HepG2 (cell line): Measurements from ENCODE around the gene LATS1. TPM values are rescaled to one million over a fixed set of nuclear protein-coding genes. Genes with fewer than 3 reads are reported as not detected.

Experiments used
- ATAC-seq: fragments of 200-7000 bp; cut with Tn5 transposase; 3 replicates; pipeline ENCODE4 v1.9.1; 2020; ENCODE audit warnings: mild to moderate bottlenecking, moderate library complexity
- BruUV-seq: library from RNA; stranded (reverse); fragments of 400-500 nt; replicated peaks from 2 replicates; lab custom pipeline; 2021; lab: Mats Ljungman, UMichigan
- CTCF ChIA-PET: fragments of 300-600 bp; formaldehyde crosslinking; extraction: SDS; loops from one replicate; lab custom pipeline; 2021; ENCODE audit warnings: low total read pairs, inconsistent platforms, low intra/inter-chr PET ratio; lab: Yijun Ruan, JAX
- POLR2A ChIA-PET: fragments of 350-600 bp; sonication (Branson Sonifier 250); formaldehyde crosslinking; loops from one replicate; lab custom pipeline; 2020; ENCODE audit warnings: antibody characterized with exemption, inconsistent platforms; lab: Yijun Ruan, JAX
- DNase-seq: peaks from one replicate; pipeline ENCODE4 v3.0.0-alpha.2; 2015; ENCODE audit warnings: low spot score
- FAIRE-seq: peaks from 3 replicates; lab custom pipeline; 2011; peaks lifted over from hg19 to GRCh38; lab: Jason Lieb, UNC
- H2AFZ ChIP-seq: one replicate; pipeline ENCODE4 v1.6.1; 2011; ENCODE audit warnings: low read length, inconsistent platforms
- H3K27ac ChIP-seq: fragments of 300-600 bp; 3 replicates; pipeline ENCODE4 v1.8.0; 2011; ENCODE audit warnings: mixed run types, mild to moderate bottlenecking, mixed read lengths, low read length, inconsistent platforms; ENCODE audit not compliant: insufficient read depth; ENCODE audit errors: extremely low read length
- H3K27me3 ChIP-seq, 2 experiments: fragments of 200-600 bp in 1 of 2; 2 replicates in 1 of 2; 3 replicates in 1 of 2; pipeline versions ENCODE4 v1.6.0 to v1.8.0; 2011; ENCODE audit warnings: low read length in 2 of 2, mild to moderate bottlenecking in 2 of 2, moderate library complexity in 2 of 2, inconsistent platforms in 1 of 2; ENCODE audit not compliant: insufficient read depth in 2 of 2, control insufficient read depth in 1 of 2
- H3K36me3 ChIP-seq, 2 experiments: fragments of 200-600 bp in 1 of 2; replicated peaks in 1 of 2; 2 replicates in 1 of 2; 3 replicates in 1 of 2; pipeline versions ENCODE4 v1.5.1 to v1.8.0; 2011; ENCODE audit warnings: low read length in 2 of 2, inconsistent platforms in 1 of 2; ENCODE audit not compliant: insufficient read depth in 2 of 2, control insufficient read depth in 1 of 2
- H3K4me1 ChIP-seq: 2 replicates; pipeline ENCODE4 v1.5.1; 2012; ENCODE audit warnings: low read length, inconsistent platforms; ENCODE audit not compliant: insufficient read depth
- H3K4me2 ChIP-seq: 2 replicates; pipeline ENCODE4 v1.6.0; 2011; ENCODE audit warnings: low read depth, low read length, inconsistent platforms
- H3K4me3 ChIP-seq, 3 experiments: fragments of 200-600 bp in 1 of 3; sonication (generic), shearing (Covaris generic) in 1 of 3; replicated peaks in 1 of 3; 2 replicates each; pipeline ENCODE4 v1.5.1; 2011 to 2016; ENCODE audit warnings: low read length in 3 of 3, inconsistent platforms in 2 of 3, low read depth in 2 of 3, mild to moderate bottlenecking in 2 of 3, control low read depth in 1 of 3, mixed read lengths in 1 of 3; ENCODE audit not compliant: insufficient read depth in 1 of 3
- H3K79me2 ChIP-seq: one replicate; pipeline ENCODE4 v1.6.1; 2011; ENCODE audit warnings: low read length, inconsistent platforms; ENCODE audit not compliant: insufficient read depth
- H3K9ac ChIP-seq: 2 replicates; pipeline ENCODE4 v1.6.0; 2011; ENCODE audit warnings: mild to moderate bottlenecking, low read depth, low read length, inconsistent platforms; ENCODE audit not compliant: insufficient read depth
- H3K9me3 ChIP-seq: 2 replicates; pipeline ENCODE4 v1.5.1; 2012; ENCODE audit warnings: mild to moderate bottlenecking, low read length
- H4K20me1 ChIP-seq: 2 replicates; pipeline ENCODE4 v1.6.0; 2011; ENCODE audit warnings: inconsistent platforms, mild to moderate bottlenecking, low read length, moderate library complexity; ENCODE audit not compliant: insufficient read depth
- DMAP1 ChIP-seq: IDR thresholded peaks from 2 replicates; pipeline ENCODE4 v1.6.1; 2016
- HDAC1 ChIP-seq: sonication (generic); formaldehyde crosslinking; IDR thresholded peaks from 2 replicates; pipeline ENCODE4 v1.5.1; 2020; ENCODE audit warnings: mild to moderate bottlenecking, missing genetic modification reagents
- IRF2 ChIP-seq: IDR thresholded peaks from 2 replicates; pipeline ENCODE4 v1.6.1; 2018; ENCODE audit warnings: missing genetic modification reagents, missing compliant biosample characterization
- KDM4B ChIP-seq: sonication (generic); formaldehyde crosslinking; IDR thresholded peaks from 2 replicates; pipeline ENCODE4 v1.4.0; 2020; ENCODE audit warnings: missing genetic modification reagents
- NFYC ChIP-seq: IDR thresholded peaks from 2 replicates; pipeline ENCODE4 v1.6.1; 2016; ENCODE audit warnings: missing genetic modification reagents, missing compliant biosample characterization
- ZNF121 ChIP-seq: sonication (generic); formaldehyde crosslinking; IDR thresholded peaks from 2 replicates; pipeline ENCODE4 v1.5.0; 2020; ENCODE audit warnings: mild to moderate bottlenecking, missing genetic modification reagents
- ZNF557 ChIP-seq: sonication (generic); formaldehyde crosslinking; IDR thresholded peaks from 2 replicates; pipeline ENCODE4 v1.4.0; 2020; ENCODE audit warnings: missing genetic modification reagents
- ZNF749 ChIP-seq: sonication (generic); formaldehyde crosslinking; IDR thresholded peaks from 2 replicates; pipeline ENCODE4 v1.8.0; 2022; ENCODE audit warnings: mild to moderate bottlenecking, missing genetic modification reagents, moderate library complexity, borderline replicate concordance
- ZZZ3 ChIP-seq: sonication (generic); formaldehyde crosslinking; IDR thresholded peaks from 2 replicates; pipeline ENCODE4 v1.4.0; 2020; ENCODE audit warnings: missing genetic modification reagents, mild to moderate bottlenecking, borderline replicate concordance
- WGBS: methylation state at CpG from one replicate; pipeline ENCODE4 v1.1.6; 2017; ENCODE audit warnings: low lambda C conversion rate; 5-methylcytosine and 5-hydroxymethylcytosine counted together
- in situ Hi-C: cut with HindIII; loops from 2 replicates; pipeline ENCODE4 v1.10.0; 2017; ENCODE audit warnings: low pct_unique_long_range_greater_than_20kb; ENCODE audit not compliant: extremely low pct_ligation_motif_present
- intact Hi-C: fragments of 100-400 bp; cut with micrococcal nuclease; formaldehyde crosslinking; loops from one replicate; pipeline ENCODE4 v1.10.0; 2022; ENCODE audit not compliant: unreplicated experiment
- polyA plus RNA-seq, 8 experiments: library from polyadenylated mRNA; depleted of rRNA in 3 of 8; stranded (reverse) in 7 of 8; unstranded in 1 of 8; fragments of >200 nt; fragmentation: Illumina TruSeq in 4 of 8; extraction: Trizol in 4 of 8; gene quantifications; 2 replicates each; pipeline versions ENCODE4 v1.2.1 to v1.2.3, GENCODE V29; 2011 to 2016; ENCODE audit warnings: low read depth in 4 of 8, missing spikeins in 1 of 8, mixed read lengths in 1 of 8; ENCODE audit not compliant: insufficient read depth in 1 of 8
- total RNA-seq, 5 experiments: library from RNA; depleted of rRNA; stranded (reverse); fragments of >200 nt; fragmentation: Illumina TruSeq; extraction: Trizol; gene quantifications; 2 replicates each; pipeline ENCODE4 v1.2.3, GENCODE V29; 2016; ENCODE audit warnings: low read depth in 1 of 5
- TF ChIP-seq, protein P1 (sequence below): sonication (generic); formaldehyde crosslinking; IDR thresholded peaks from 2 replicates; pipeline ENCODE4 v1.4.0; 2020; ENCODE audit warnings: mild to moderate bottlenecking, missing genetic modification reagents
- TF ChIP-seq, protein P2 (sequence below): sonication (generic); formaldehyde crosslinking; IDR thresholded peaks from 2 replicates; pipeline ENCODE4 v1.8.1; 2023; ENCODE audit warnings: missing genetic modification reagents, inconsistent platforms, borderline replicate concordance
- TF ChIP-seq, protein P3 (sequence below): sonication (generic); formaldehyde crosslinking; IDR thresholded peaks from 2 replicates; pipeline ENCODE4 v1.4.0; 2020; ENCODE audit warnings: mild to moderate bottlenecking, missing genetic modification reagents
- TF ChIP-seq, protein P4 (sequence below): sonication (generic); formaldehyde crosslinking; IDR thresholded peaks from 2 replicates; pipeline ENCODE4 v1.5.0; 2020; ENCODE audit warnings: missing genetic modification reagents
- TF ChIP-seq, protein P5 (sequence below): sonication (generic); formaldehyde crosslinking; conservative IDR thresholded peaks from 2 replicates; pipeline ENCODE4 v1.4.0; 2020; ENCODE audit warnings: missing genetic modification reagents

The LATS1 gene
- total and polyA plus RNA-seq, 2 of the 13 experiments (the other 11 are each of a cell fraction or from before 2014, with no cell fraction given): 9.9 to 12.6 TPM

DNA sequence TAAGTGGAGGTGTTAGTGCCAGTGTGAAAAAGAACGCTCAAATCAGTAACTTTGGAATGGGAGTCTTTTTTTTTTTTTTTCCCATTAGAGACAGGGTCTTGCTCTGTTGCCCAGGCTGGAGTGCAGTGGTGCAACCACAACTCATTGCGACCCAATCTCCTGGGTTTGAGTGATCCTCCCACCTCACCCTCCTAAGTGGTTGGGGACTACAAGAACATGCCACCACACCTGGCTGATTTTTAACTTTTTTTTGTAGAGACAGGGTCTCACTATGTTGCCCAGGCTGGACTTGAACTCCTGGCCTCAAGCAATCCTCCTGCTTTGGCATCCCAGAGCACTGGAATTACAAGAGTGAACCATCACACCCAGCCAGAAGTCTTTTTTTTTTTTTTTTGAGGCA, 19.7 kb downstream of the LATS1 start:
- no peaks in the 10 kb centered on the region for H3K4me1 ChIP-seq
- no peak overlapping the region for H2AFZ ChIP-seq
- peaks cover 58% of the 10 kb centered on the region for H3K79me2 ChIP-seq
- H4K20me1 ChIP-seq: peaks cover 18% of the 10 kb centered on the region
- H3K9me3 ChIP-seq: no peaks in the 10 kb centered on the region
- ChIA-PET POLR2A (interaction anchor here (1.9 kb wide), 1 partner anchor 20 kb away, joined by 5 read pairs; the partner anchor contains the start of gene LATS1), CTCF (no interaction called here)
- peaks cover 15 to 62% of the 10 kb centered on the region in 2 experiments for H3K36me3 ChIP-seq
- H3K27ac ChIP-seq: no peak overlapping the region
- TF ChIP-seq ZNF121: peak; percentile 87
- TF ChIP-seq, protein P1, sequence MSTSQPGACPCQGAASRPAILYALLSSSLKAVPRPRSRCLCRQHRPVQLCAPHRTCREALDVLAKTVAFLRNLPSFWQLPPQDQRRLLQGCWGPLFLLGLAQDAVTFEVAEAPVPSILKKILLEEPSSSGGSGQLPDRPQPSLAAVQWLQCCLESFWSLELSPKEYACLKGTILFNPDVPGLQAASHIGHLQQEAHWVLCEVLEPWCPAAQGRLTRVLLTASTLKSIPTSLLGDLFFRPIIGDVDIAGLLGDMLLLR (CRISPR knock-in tag): no peak
- BruUV-seq: no TSS peak
- in situ Hi-C loops: no loop called here
- DNase-seq: no peak
- WGBS: 100% methylated on average over 2 of the region's 2 CpGs
- intact Hi-C loops: no loop called here
- no peak overlapping the region for H3K4me2 ChIP-seq
- no peak for ATAC-seq
- no peak overlapping the region for H3K4me3 ChIP-seq
- no peak for FAIRE-seq
- no peaks in the 10 kb centered on the region for H3K27me3 ChIP-seq
- H3K9ac ChIP-seq: no peak overlapping the region

- no peak for DNase-seq
- H4K20me1 ChIP-seq: peaks cover 13% of the 10 kb centered on the region
- no peak for FAIRE-seq
- no peaks in the 10 kb centered on the region for H3K27me3 ChIP-seq
- intact Hi-C loops (no loop called here), in situ Hi-C loops (no loop called here)
- no peak overlapping the region for H3K9ac ChIP-seq
- POLR2A ChIA-PET: no interaction called here
- peaks cover 19 to 70% of the 10 kb centered on the region in 2 experiments for H3K36me3 ChIP-seq
- no peak overlapping the region for H3K4me3 ChIP-seq
- ATAC-seq: no peak
- H3K27ac ChIP-seq: no peak overlapping the region
- H2AFZ ChIP-seq: no peak overlapping the region
- WGBS: 91% methylated on average over 1 of the region's 1 CpG
- no peaks in the 10 kb centered on the region for H3K9me3 ChIP-seq
- TSS peak; percentile 11 for BruUV-seq
- H3K79me2 ChIP-seq: peaks cover 47% of the 10 kb centered on the region
- H3K4me1 ChIP-seq: no peaks in the 10 kb centered on the region
- H3K4me2 ChIP-seq: no peak overlapping the region
- CTCF ChIA-PET: no interaction called here
- TF ChIP-seq, protein P2, sequence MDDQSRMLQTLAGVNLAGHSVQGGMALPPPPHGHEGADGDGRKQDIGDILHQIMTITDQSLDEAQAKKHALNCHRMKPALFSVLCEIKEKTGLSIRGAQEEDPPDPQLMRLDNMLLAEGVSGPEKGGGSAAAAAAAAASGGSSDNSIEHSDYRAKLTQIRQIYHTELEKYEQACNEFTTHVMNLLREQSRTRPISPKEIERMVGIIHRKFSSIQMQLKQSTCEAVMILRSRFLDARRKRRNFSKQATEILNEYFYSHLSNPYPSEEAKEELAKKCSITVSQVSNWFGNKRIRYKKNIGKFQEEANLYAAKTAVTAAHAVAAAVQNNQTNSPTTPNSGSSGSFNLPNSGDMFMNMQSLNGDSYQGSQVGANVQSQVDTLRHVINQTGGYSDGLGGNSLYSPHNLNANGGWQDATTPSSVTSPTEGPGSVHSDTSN: no peak
- TF ChIP-seq ZNF557 (CRISPR knock-in tag): no peak
- TF ChIP-seq, protein P3, sequence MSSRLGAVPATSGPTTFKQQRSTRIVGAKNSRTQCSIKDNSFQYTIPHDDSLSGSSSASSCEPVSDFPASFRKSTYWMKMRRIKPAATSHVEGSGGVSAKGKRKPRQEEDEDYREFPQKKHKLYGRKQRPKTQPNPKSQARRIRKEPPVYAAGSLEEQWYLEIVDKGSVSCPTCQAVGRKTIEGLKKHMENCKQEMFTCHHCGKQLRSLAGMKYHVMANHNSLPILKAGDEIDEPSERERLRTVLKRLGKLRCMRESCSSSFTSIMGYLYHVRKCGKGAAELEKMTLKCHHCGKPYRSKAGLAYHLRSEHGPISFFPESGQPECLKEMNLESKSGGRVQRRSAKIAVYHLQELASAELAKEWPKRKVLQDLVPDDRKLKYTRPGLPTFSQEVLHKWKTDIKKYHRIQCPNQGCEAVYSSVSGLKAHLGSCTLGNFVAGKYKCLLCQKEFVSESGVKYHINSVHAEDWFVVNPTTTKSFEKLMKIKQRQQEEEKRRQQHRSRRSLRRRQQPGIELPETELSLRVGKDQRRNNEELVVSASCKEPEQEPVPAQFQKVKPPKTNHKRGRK (CRISPR knock-in tag): no peak
- TF ChIP-seq, protein P4, sequence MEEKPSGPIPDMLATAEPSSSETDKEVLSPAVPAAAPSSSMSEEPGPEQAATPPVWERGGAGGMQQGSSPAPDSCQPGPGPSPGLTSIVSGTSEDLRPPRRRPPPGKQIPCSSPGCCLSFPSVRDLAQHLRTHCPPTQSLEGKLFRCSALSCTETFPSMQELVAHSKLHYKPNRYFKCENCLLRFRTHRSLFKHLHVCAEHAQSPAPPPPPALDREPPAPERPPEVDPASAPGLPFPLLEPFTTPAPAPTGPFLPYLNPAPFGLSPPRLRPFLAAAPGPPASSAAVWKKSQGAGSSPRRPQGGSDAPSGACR (CRISPR knock-in tag): no peak
- no peak for TF ChIP-seq ZNF749 (CRISPR knock-in tag)
- no peak for TF ChIP-seq ZZZ3 (CRISPR knock-in tag)
- TF ChIP-seq IRF2 (CRISPR knock-in tag): no peak
- TF ChIP-seq HDAC1 (CRISPR knock-in tag): no peak
- TF ChIP-seq KDM4B (CRISPR knock-in tag): no peak
- no peak for TF ChIP-seq NFYC
- TF ChIP-seq DMAP1 (CRISPR knock-in tag): no peak
- TF ChIP-seq, protein P5, sequence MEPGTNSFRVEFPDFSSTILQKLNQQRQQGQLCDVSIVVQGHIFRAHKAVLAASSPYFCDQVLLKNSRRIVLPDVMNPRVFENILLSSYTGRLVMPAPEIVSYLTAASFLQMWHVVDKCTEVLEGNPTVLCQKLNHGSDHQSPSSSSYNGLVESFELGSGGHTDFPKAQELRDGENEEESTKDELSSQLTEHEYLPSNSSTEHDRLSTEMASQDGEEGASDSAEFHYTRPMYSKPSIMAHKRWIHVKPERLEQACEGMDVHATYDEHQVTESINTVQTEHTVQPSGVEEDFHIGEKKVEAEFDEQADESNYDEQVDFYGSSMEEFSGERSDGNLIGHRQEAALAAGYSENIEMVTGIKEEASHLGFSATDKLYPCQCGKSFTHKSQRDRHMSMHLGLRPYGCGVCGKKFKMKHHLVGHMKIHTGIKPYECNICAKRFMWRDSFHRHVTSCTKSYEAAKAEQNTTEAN (CRISPR knock-in tag): no peak
These were observed 21.0 kb downstream of the LATS1 start for GRCh38 chr6:149696901-149697300.
